GM19468 (cell line): ENCODE measurements around the gene GSX2.
"Not testable (repeated sequence)": the region's sequence is repeated elsewhere in the genome, so short reads cannot be mapped to it uniquely, and the experiment has no call there.

Experiments
- ATAC-seq: cut with Tn5 transposase; IDR thresholded peaks from one replicate; pipeline ENCODE4 v1.9.1; 2021; ENCODE audit warnings: mild to moderate bottlenecking, moderate library complexity, moderate number of reproducible peaks; ENCODE audit not compliant: unreplicated experiment; ENCODE audit errors: extremely low read depth

The GSX2 gene

GRCh38 chr4:54099748-54100574 lies at the start of gene GSX2:
TSS of gene GSX2 (plus strand) at chr4:54100163. CDS start at chr4:54100345, 182 bp downstream.
- no peak for ATAC-seq

DNA sequence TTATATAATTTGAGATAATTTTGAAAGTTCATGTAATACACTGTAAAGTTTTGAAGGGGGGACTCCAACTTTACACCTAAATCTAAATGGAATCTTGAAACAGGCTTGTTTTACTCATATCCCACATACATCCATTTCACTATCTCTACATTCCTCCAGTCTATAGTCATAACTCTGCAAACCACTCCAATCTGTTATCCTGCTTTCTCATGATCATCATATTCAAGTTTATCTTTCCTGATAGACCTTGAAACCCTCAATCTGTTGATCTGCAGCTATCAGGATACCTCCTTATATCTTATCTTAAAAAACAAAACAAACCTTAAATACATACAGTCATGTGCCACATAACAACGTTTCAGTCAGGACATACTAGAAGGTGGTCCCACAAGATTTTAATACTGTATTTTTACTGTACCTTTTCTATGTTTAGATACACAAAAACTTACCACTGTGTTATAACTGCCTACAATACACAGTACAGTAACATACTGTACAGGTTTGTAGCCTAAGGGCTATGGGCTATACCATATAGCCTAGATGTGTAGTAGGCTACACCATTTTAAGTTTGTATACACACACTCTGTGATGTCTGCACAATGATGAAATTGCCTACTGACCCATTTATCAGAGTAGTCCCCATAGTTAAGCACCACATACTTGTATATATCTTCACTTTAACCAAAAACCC lies 49.6 kb upstream of the GSX2 start:
- no peak for ATAC-seq

DNA sequence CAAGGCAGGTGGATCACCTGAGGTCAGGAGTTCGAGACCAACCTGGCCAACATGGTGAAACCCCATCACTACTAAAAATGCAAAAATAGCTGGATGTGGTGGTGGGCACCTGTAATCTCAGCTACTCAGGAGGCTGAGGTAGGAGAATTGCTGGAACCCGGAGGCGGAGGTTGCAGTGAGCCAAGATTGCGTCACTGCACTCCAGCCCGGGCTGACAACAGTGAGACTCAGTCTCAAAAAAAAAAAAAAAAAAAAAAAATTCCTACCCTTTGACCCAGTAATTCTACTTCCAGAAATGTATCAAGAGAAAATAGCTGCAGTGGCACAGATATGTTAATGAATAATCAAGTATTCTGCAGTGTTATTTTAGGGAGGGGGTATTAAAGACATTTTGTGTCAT lies 46.6 kb upstream of the GSX2 start:
- ATAC-seq = not testable (repeated sequence)

DNA sequence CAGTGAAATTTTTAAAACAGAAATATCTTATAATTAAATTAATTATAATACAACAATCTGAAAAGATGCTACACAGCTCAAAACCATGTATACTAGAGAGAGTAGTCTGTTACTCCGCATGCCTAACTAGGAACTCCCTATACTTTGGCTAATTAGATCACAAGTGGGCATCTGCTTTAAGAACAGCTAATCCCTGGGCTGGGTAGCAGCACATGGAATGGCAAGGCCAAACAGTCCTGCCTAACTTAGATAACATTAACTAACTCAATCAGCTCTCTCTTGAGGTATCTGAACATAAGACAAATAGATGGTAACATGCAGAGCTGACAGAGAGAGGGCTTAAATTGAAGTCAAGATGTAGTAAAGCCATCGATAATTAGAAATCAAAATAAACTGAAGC lies 45.5 kb upstream of the GSX2 start:
- no peak for ATAC-seq

GRCh38 chr4:54055494-54055893 lies 44.5 kb upstream of the GSX2 start:
- ATAC-seq = no peak

DNA sequence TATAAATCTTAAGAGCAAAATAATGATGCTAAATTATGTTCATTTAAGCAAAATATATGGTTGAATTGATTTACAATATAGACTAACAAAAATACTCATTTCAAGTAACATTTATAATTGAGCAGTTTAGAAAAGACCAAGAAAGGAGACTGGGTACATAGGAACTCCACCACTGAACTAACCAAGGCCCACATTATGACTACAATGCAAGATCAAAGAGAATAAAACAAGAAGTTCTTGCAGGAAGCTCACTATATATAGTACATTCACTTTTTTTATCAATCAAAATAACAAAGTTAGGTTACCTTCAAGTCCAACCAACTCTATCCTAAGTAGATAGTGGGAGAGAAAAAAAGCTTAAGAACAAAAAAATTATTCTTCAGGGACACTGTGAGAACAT lies 43.6 kb upstream of the GSX2 start:
- ATAC-seq = no peak

DNA sequence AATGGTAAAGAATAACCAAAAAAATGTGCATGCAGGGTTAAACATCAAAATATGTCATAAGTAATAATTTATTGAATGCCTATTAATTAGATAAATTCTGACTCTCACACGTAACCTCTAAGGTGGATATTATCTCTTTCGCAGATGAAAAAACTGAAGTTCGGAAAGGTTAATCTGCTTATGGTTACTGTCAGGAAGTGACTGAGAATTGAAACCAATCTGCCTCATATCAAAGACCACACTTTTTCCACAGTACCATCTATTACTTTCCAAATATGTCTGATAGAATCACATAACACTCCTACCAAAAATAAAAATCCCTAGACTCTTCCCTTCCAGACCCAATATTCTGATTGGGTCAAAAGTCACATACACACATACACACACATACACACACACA lies 41.8 kb upstream of the GSX2 start:
- no peak for ATAC-seq

DNA sequence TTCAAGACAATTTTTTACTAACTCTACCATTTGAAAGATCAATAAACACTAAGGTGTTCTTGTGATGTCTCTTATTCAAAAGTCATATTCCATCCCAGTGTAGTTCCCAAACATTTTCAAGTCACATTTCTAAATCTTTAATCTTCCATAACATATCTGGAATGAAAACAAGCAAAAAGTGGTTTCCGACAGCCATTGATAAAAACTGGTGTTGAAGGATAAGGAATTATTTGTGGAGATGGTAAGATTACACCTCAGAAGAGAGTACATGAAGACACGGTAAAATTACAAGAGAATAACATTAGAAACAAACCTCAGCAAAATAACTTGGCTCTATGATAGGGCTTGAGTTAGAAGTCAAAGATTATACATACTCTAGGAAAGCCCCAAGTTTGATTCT lies 39.8 kb upstream of the GSX2 start:
- ATAC-seq = no peak

- no peak for ATAC-seq
These were observed 38.9 kb upstream of the GSX2 start for GRCh38 chr4:54061067-54061466.

GRCh38 chr4:54061873-54062272 lies 38.1 kb upstream of the GSX2 start:
- ATAC-seq = no peak

GRCh38 chr4:54062392-54062791 lies 37.6 kb upstream of the GSX2 start:
- ATAC-seq = no peak

- no peak for ATAC-seq
These were observed 36.7 kb upstream of the GSX2 start for GRCh38 chr4:54063229-54063628.

DNA sequence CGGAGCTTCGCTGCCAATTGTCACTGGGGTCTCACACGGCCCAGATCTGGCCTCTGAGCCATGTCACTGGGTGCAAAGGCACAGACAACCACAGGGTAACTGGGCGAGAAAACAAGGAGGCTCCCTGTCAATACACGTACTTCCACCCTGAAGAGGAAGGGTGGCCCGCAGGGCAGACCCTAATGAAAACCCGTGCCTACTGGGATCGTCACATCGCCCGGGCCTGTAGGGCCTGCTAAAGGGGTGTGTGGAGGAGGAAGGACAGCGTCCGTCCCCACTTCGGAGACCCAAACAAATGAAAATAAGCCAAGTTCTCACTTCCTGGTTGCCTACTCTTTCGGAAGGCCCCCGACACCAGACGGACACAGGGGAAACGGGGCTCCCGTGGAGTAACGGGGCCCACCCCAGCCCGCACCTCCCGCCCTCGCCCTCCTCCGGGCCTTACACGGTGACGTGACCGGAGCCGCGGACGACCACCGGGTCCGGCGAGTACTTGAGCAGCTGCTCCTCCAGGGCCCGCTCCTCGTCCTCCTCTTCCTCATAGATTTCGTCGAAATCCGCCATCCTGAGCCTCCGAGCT lies 36.1 kb upstream of the GSX2 start:
- ATAC-seq = peak; percentile 5

GRCh38 chr4:54064317-54065111 lies 35.4 kb upstream of the GSX2 start, which contains the start of gene CHIC2:
TSS of gene CHIC2 (minus strand) at chr4:54064605. CDS start at chr4:54064300, 305 bp downstream.
- peak; percentile 90 for ATAC-seq

DNA sequence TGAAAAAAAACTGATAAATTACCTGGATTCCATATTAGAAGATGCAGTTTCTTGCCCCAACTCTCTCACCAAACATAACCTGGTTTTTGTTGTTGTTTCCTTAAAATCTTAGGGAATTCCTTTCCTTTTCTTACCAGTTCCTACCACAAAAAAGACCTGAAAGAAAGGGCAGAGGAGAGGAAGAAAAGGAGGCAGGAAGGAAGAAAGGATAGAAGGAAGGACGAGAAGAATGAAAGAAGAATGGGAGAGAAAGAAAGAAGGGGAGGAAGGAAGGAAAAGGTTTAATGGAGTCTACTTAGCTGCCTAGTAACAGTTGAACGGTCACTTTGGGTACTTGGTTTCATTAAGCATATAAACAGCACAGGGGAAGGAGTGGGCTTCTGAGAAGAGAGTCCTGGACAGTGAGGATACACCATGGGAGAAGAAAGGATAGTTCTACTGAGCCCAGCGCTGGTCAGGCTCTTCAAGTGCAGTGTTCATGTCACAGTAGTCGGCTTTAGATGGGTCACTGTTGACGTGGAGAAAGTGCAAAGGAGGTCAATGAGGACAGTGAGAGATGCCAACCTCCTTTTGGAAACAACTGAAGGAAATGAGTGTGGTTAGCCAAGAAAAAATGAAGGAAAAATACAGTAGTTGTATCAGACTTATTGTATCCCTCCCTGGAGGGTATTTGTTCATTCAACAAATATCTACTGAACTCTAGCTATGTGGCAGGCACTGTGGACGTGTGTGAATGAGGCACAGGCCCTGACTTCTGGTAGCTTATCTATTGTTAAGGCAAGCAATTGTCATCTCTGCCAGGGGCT lies 34.5 kb upstream of the GSX2 start:
- no peak for ATAC-seq

- no peak for ATAC-seq
These were observed 33.9 kb upstream of the GSX2 start for GRCh38 chr4:54066088-54066415.

- ATAC-seq = no peak
These were observed 33.2 kb upstream of the GSX2 start for GRCh38 chr4:54066718-54067129.

- ATAC-seq = no peak
These were observed 32.8 kb upstream of the GSX2 start for GRCh38 chr4:54067166-54067565.

GRCh38 chr4:54073271-54073880 lies 26.6 kb upstream of the GSX2 start:
- ATAC-seq = no peak
